ENCODE measurements around the gene HOXD8.

HOXD8 gene

GRCh38 chr2:176128982-176129796, at the start of gene HOXD8:
TSS of gene HOXD8 (plus strand) at chr2:176129705. CDS start at chr2:176130367, 662 bp downstream.
- DNase-seq (ENCODE audit: low read depth) = no peak

GRCh38 chr2:176079831-176080539, 49.5 kb upstream of the HOXD8 start:
- no peak for DNase-seq (ENCODE audit: low read depth)

DNA sequence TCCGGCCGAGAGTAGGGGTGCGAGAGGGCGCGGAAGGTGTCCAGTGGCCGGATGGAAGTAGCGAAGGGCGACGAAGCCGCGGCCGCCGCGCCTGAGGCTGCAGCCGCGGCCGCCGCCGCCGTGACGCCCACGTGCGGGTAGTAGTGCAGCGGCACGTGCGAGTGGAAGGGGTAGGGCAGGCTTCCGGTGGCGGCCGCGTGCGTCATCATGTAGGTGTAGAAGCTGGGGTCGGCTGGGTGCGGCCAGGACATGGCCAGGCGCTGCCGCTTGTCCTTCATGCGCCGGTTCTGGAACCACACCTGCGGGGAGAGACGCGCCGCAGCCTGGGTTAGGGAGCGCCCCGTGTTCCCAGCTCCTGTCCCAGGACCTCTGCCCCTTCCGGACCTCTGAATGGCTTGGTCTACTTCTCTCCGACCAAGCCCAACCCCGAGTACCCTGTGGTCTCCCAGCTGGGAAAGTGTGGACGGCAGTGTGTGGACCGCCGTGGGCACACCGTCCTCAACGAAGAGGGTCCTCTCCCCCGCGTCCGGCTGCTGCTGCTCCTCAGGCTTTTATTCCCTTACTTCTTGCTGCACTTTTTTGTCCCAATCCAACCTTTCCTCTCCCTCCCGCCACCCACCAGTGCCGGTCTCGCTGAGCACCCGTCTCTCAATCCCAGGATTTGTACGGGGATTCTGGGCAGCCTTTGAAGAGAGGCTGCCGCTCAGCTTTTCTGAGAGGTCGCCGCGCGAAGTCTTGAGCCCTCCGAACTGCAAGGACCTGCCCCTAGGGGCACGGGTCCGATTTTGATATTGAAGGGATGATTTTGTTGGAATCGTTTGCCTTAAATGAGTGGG, 48.7 kb upstream of the HOXD8 start:
- no peak for DNase-seq (ENCODE audit: low read depth)

DNA sequence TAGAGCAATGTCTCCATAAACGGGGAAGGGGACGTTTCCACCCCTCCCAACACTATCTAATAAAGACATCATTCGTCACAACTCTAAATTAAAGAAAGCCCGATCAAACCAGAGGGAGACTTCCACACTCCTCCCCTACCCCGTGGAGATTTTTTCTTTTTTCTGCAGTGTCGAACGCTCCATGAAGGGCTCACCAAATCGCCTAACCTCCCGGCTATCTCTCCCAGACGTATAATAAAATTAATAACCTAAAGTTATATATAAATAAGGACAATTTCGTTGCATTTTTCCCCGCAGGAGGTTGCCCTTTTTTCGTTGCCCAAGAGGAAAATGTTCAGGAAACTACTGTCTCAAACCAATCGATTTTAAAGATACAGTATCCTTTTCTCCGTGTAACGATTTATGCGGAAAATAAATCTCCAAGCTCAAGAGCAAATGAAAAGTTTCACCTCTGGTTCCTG, 48.1 kb upstream of the HOXD8 start:
- DNase-seq (ENCODE audit: low read depth) = no peak

- DNase-seq (ENCODE audit: low read depth) = no peak
These were observed 47.5 kb upstream of the HOXD8 start for GRCh38 chr2:176081837-176082524.

GRCh38 chr2:176082525-176082823, 47.0 kb upstream of the HOXD8 start:
- no peak for DNase-seq (ENCODE audit: low read depth)

DNA sequence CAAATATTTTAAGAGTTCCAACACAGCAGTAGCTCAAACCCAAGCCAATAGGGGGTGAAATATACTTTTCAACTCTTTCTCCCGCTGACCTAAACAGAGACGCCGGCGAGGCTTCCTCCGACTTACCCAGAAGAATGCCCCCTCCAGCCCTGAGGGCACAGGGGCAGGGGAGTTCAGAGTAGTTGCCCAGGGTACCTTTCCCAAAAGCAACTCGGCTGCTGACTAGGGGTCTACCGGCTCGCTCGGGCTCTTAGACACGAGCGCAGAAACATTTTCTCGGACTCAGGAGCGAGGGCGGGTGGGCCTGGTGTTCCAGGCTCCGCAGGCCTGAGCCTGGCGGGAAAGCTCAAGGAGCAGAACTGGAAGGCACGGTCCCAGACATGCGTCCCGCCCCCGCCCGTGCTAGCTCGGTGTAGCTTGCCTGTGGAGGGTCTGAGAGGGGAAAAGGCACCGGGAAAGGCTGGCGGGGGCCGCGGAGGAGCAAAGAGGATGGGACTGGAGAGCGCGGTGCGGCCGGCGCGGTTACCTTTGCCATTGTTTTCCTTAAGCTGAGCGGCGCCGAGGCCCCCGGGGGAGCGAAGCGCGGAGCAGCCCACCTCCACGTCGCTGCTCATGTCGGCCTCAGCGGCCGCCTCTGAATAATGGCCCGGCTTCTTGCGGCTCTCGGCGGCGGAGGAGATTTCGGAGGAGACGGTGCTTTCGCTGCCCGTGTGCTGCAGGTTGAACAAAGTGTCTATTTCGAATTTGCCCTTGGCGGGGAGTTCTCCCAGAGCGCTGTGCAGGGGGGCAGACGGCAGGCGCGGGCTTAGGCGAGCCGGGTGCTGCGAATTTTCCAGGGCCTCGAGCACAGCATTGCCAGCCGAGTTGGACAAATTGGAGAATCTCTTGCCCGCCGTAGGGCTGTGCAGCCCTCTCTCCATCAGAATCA, 46.4 kb upstream of the HOXD8 start:
- no peak for DNase-seq (ENCODE audit: low read depth)

DNA sequence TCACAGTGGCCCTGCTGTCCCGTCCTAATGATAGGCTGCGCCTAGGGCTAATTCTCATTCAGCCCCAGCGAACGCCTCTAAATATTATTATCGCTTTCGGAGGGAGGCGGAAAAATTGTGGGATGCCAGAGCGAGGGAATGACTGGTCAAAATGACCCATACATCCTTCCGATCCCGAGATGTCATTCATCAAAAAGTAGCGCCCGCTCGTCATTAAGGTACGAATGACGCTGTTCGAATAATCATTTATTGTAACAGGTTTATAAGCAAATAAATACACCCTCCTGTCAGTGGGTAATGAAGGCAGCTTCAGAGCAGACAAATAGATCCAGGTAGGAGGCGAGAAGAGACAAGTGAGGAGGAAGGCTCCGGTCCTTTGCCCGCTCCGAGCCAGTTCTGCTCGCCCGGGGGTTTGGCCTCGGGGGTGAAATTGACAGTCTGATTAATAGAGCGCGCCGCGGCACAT, 45.7 kb upstream of the HOXD8 start, which contains the start of gene EVX2:
Gene EVX2, minus strand, starts transcription at position 167 of the 466 bp plus-strand sequence. CDS start 186 bp downstream, outside the sequence.
- DNase-seq (ENCODE audit: low read depth) = no peak

GRCh38 chr2:176084611-176085119, 44.8 kb upstream of the HOXD8 start:
- no peak for DNase-seq (ENCODE audit: low read depth)

GRCh38 chr2:176085120-176085788, 44.3 kb upstream of the HOXD8 start:
- DNase-seq (ENCODE audit: low read depth) = no peak

DNA sequence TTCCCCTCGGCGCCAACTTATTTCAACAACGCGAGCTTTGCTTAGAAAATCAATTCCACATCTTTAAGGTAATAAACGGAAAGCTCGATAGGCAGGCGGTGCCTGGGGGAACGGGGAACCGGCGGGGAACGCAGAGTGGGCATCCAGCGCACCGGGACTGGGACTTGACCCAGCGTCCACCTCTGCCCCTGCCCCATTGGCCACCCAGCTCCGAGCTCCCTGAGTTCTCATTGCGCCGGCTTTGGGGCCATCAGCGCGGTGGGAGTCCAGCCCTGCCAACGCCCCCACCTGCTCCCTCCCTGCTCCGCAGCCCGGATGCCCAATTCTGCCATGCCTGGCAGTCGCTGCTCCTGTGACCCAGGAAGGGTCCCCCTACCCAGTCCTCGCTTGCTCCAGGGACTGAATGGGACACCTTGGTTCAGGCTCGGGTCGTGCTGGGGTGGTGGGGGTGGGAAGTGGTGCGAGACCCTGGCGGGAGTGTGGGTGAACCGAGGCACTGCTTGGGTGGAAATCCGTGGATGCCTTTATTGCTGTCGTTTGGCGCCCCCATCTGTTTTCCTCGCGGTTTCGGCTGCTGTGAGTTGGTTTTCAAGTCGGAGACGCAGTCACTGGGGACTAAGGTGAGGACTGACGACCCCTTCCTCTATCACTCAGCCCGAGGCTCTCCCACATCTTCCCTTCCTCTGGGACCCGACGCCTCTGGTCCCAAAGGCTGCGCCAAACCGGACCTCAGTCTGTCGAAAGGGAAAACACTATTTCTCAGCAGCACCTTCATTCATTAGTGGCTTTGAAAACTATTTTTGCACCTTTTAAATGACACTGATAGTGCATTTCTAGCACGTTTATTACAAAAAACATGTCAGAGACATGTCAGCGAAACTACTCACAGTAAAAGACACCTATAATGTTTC, 43.4 kb upstream of the HOXD8 start:
- DNase-seq (ENCODE audit: low read depth) = no peak

DNA sequence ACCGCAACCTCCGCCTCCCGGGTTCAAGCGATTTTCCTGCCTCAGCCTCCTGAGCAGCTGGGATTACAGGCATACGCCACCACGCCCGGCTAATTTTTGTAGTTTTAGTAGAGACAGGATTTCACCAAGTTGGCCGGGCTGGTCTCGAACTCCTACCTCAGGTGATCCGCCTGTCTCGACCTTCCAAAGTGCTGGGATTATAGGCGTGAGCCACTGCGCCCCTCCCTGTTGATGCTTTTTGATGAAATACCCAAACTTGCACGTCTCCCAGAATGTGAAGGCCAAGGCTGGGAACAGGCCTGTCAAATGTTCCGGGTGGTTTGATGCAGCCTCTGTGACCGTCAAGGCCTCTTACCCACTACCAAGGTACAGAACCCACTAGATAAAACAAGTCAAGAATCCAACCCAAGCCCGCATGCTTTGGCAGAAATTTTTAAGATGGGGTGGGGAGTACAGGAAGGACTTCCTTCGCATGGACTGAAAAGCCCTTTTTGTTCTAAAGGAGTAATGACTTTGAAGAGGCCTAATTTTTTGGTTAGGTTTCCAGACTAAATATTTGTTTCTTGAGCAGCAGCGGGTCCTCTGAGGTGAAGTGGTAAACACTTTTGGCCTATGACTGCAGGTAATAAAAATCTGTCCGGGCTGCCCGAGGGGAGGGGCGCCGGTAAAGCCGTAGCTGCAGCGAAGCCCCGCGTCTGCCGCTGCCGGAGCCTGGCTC, 42.0 kb upstream of the HOXD8 start:
- no peak for DNase-seq (ENCODE audit: low read depth)

- no peak for DNase-seq (ENCODE audit: low read depth)
These were observed 41.2 kb upstream of the HOXD8 start for GRCh38 chr2:176088048-176088936.

GRCh38 chr2:176088937-176089842, 40.3 kb upstream of the HOXD8 start:
- DNase-seq (ENCODE audit: low read depth) = no peak

DNA sequence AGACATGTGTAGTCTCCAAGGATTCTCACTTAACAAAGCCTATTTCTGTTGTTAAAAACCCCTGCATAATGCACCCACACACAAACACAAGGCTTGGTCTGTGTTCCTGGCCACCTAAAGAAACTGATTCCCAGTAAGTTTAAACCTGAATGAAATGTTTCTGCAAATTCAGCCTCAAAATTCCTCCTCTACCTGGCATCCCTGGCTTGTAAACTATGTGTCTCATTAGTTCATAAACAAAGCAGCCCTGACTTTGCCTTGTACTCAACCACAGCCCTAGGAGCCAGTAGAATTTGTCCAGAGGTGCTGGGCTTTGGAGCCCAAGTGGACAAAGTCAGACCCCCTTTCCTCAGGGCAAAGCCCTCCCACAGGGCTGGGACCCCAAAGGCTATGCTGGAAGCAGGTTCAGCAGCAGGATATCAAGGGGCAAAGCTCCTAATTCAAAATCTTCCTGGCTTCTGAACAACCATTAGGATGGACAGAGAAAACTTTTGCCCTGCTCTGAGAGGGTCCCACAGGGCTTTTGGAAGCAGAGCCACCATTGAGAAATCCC, 39.6 kb upstream of the HOXD8 start:
- no peak for DNase-seq (ENCODE audit: low read depth)

GRCh38 chr2:176090862-176091261, 38.6 kb upstream of the HOXD8 start:
- DNase-seq (ENCODE audit: low read depth) = no peak
